H1 (cell line): ENCODE data around the gene CYP2W1. TPM values are rescaled to one million over a fixed set of nuclear protein-coding genes. Genes with fewer than 3 reads are reported as not detected.

ENCODE experiments used
- ASH2L ChIP-seq: fragments of 200-600, 300-600 bp; sonication (generic); IDR thresholded peaks from one replicate; pipeline ENCODE4 v1.7.1; 2017; ENCODE audit warnings: low read length
- BACH1 ChIP-seq: IDR thresholded peaks from 2 replicates; pipeline ENCODE4 v1.6.1; 2012; ENCODE audit warnings: low read length, improper control_type of control experiment
- BCL11A ChIP-seq, 2 experiments: IDR thresholded peaks; one replicate each; pipeline ENCODE4 v1.6.1; 2011; ENCODE audit warnings: low read depth in 2 of 2, low read length in 2 of 2, mild to moderate bottlenecking in 2 of 2
- BRCA1 ChIP-seq: IDR thresholded peaks from 2 replicates; pipeline ENCODE4 v1.6.1; 2012; ENCODE audit warnings: low read depth, low read length, improper control_type of control experiment
- CBX5 ChIP-seq: fragments of 300-800, 300-1000 bp; sonication (generic); IDR thresholded peaks from 2 replicates; pipeline ENCODE4 v1.7.1; 2016; ENCODE audit warnings: antibody characterized with exemption, low read length, low read depth
- CHD2 ChIP-seq: IDR thresholded peaks from 2 replicates; pipeline ENCODE4 v1.6.1; 2012; ENCODE audit warnings: low read length, improper control_type of control experiment
- CREB1 ChIP-seq: IDR thresholded peaks from 2 replicates; pipeline ENCODE4 v1.6.1; 2012; ENCODE audit warnings: inconsistent platforms
- FOSL1 ChIP-seq: IDR thresholded peaks from 2 replicates; pipeline ENCODE4 v1.6.1; 2011; ENCODE audit warnings: mild to moderate bottlenecking, low read depth, low read length, moderate library complexity; ENCODE audit not compliant: insufficient read depth
- GTF2F1 ChIP-seq: IDR thresholded peaks from 2 replicates; pipeline ENCODE4 v1.6.1; 2012; ENCODE audit warnings: low read depth, low read length, improper control_type of control experiment, borderline replicate concordance
- JUND ChIP-seq: IDR thresholded peaks from 2 replicates; pipeline ENCODE4 v1.6.1; 2011; ENCODE audit warnings: mild to moderate bottlenecking, improper control_type of control experiment, low read length
- KDM5A ChIP-seq: fragments of 200-600 bp; IDR thresholded peaks from 2 replicates; pipeline ENCODE4 v1.7.1; 2012; ENCODE audit warnings: mild to moderate bottlenecking, low read length, inconsistent platforms, mixed read lengths
- MAFK ChIP-seq: IDR thresholded peaks from 2 replicates; pipeline ENCODE4 v1.6.1; 2012; ENCODE audit warnings: low read depth, mild to moderate bottlenecking, improper control_type of control experiment, low read length
- NRF1 ChIP-seq: IDR thresholded peaks from 2 replicates; pipeline ENCODE4 v1.6.1; 2011; ENCODE audit warnings: mild to moderate bottlenecking, low read depth, low read length, improper control_type of control experiment
- PHF8 ChIP-seq: fragments of 200-600 bp; sonication (generic); conservative IDR thresholded peaks from 2 replicates; pipeline ENCODE4 v1.7.1; 2012; ENCODE audit warnings: low read depth, mild to moderate bottlenecking, inconsistent platforms, low read length, moderate library complexity
- POLR2AphosphoS5 ChIP-seq: IDR thresholded peaks from 2 replicates; pipeline ENCODE4 v1.6.1; 2011; ENCODE audit warnings: low read depth, low read length
- POU5F1 ChIP-seq: IDR thresholded peaks from 2 replicates; pipeline ENCODE4 v1.6.1; 2011; ENCODE audit warnings: low read depth, mild to moderate bottlenecking, low read length, moderate library complexity
- RNF2 ChIP-seq: fragments of 200-900, 300-1000 bp; sonication (generic); IDR thresholded peaks from 2 replicates; pipeline ENCODE4 v1.7.1; 2016; ENCODE audit warnings: borderline replicate concordance, low read depth, mild to moderate bottlenecking, antibody characterized with exemption, low read length; ENCODE audit not compliant: poor library complexity, severe bottlenecking; ENCODE audit errors: missing control alignments
- SP1 ChIP-seq: IDR thresholded peaks from 2 replicates; pipeline ENCODE4 v1.6.1; 2011; ENCODE audit warnings: low read depth, low read length
- SP2 ChIP-seq: IDR thresholded peaks from 2 replicates; pipeline ENCODE4 v1.6.1; 2012; ENCODE audit warnings: mild to moderate bottlenecking, low read length, inconsistent platforms
- SRF ChIP-seq: IDR thresholded peaks from 2 replicates; pipeline ENCODE4 v1.6.1; 2011; ENCODE audit warnings: mild to moderate bottlenecking, low read depth, low read length, moderate library complexity
- SUZ12 ChIP-seq: fragments of 200-600 bp; sonication (generic); IDR thresholded peaks from 2 replicates; pipeline ENCODE4 v1.6.1; 2012; ENCODE audit warnings: mild to moderate bottlenecking, inconsistent platforms, low read length, moderate library complexity, mixed read lengths
- TAF7 ChIP-seq: optimal IDR thresholded peaks from 2 replicates; pipeline ENCODE3; 2011; ENCODE audit warnings: low read depth, mild to moderate bottlenecking, inconsistent platforms, low read length, moderate library complexity, borderline replicate concordance
- YY1 ChIP-seq: IDR thresholded peaks from 2 replicates; pipeline ENCODE4 v1.6.1; 2011; ENCODE audit warnings: low read depth, mild to moderate bottlenecking, low read length
- polyA plus RNA-seq, 7 experiments: library from polyadenylated mRNA; depleted of rRNA in 3 of 7; stranded (reverse) in 5 of 7; unstranded in 2 of 7; fragments of >200 nt in 5 of 7; fragments of 200-250 nt in 2 of 7; gene quantifications; 1 replicate in 5 of 7; 2 replicates in 1 of 7; 4 replicates in 1 of 7; pipeline versions ENCODE4 v1.2.1 to v1.2.3, GENCODE V29; 2011 to 2013; ENCODE audit warnings: missing spikeins in 2 of 7, mixed read lengths in 2 of 7
- total RNA-seq: library from RNA; stranded (reverse); fragmentation: NEBNext Ultra II Directional; extraction: Animal tissue kit (Norgen Biotek cat#: 25700); gene quantifications from 2 replicates; pipeline ENCODE4 v1.2.1, GENCODE V29; 2021
- TF ChIP-seq, protein P1 (sequence below): IDR thresholded peaks from 2 replicates; pipeline ENCODE4 v1.6.1; 2012; ENCODE audit warnings: inconsistent platforms

Gene CYP2W1
- total and polyA plus RNA-seq, 2 of the 8 experiments (the other 6 are each of a cell fraction or from before 2014, with no cell fraction given) = not detected

DNA sequence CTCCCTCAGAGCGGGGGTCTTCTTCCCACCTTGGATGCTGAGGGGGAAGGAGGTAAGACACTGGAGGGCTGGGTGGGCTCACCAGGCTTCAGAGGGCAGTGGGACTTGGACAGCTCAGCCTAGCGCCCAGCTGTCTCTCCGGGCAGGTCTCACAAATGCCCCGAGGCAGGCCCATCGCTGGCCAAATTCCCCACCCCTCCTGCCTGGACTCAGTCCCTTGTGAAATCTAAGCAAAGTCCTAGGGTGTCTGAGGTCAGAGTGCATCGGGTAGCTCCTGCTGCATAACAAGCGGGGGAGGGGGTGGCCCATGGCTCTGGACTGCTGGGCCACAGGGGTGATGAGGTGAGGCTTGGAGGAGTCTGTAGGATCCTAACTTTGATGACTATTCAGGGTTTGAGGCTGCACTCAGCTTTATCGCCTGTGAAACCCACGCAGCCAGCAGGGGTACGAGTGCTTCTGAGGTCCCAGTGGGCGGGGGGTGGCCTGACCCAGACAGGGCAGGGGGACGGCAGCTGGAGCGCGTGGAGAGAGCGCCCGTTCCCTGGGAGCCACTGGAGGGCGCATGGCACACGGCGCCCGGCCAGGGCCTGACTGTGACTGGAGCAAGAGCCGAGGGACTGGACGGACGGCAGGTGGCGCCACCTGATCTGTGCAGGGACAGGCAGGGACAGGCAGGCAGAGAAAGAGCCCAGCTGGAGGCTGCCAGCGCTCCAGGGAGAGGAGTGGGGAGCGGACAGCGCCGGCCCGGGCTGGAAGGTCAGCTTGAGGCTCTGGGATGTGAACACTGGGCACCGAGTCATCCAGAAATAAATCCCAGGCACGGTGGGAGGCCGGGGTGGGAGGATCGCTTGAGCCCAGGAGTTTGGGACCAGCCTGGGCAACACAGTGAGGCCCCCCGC lies 10.0 kb downstream of the CYP2W1 start (continued):
- TF ChIP-seq BACH1 = peak; percentile 63
- TF ChIP-seq SRF = 0 out of 2 replicates have a peak, but pooled peaks have one; percentile 19
- no peak for TF ChIP-seq GTF2F1
- TF ChIP-seq, protein P1, sequence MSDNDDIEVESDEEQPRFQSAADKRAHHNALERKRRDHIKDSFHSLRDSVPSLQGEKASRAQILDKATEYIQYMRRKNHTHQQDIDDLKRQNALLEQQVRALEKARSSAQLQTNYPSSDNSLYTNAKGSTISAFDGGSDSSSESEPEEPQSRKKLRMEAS = peak; percentile 92
- TF ChIP-seq SP2 = no peak
- TF ChIP-seq CREB1 = peak; percentile 65
- 0 out of 2 replicates have a peak, but pooled peaks have one; percentile 43 for TF ChIP-seq CHD2
- no peak for TF ChIP-seq NRF1
- TF ChIP-seq FOSL1 = no peak
- peak; percentile 66 for TF ChIP-seq TAF7
- peak; percentile 54; the same call in 1 of the 2 replicates for TF ChIP-seq JUND
- no peak for TF ChIP-seq BCL11A (IDR thresholded peaks at IDR 0.05; ENCODE audit: low read depth in 2 of 2, low read length in 2 of 2)
- no peak for TF ChIP-seq ASH2L
- TF ChIP-seq MAFK = no peak
- no peak for TF ChIP-seq CBX5
- no peak for TF ChIP-seq KDM5A
- no peak for TF ChIP-seq PHF8
- peak; percentile 17; the same call in 1 of the 2 replicates for TF ChIP-seq YY1
- no peak for TF ChIP-seq RNF2
- TF ChIP-seq SP1 = no peak
- TF ChIP-seq BRCA1 = no peak
- no peak for TF ChIP-seq POU5F1
- TF ChIP-seq POLR2AphosphoS5 = peak; percentile 51; the same call in 1 of the 2 replicates
- TF ChIP-seq SUZ12 = no peak
